ENCODE measurements around the gene SHE. TPM values are rescaled to one million over a fixed set of nuclear protein-coding genes. Genes with fewer than 3 reads are reported as not detected.

The SHE gene
- total and polyA plus RNA-seq, 2 experiments from 2014 or later: 0.23 to 0.69 TPM

- H3F3A ChIP-seq (replicated peaks; ENCODE audit: low read depth): no peaks in the 10 kb centered on the region
- H3K27ac Mint-ChIP-seq: no peak overlapping the region
- H3K27me3 Mint-ChIP-seq (ENCODE audit: insufficient read depth, low read depth, poor library complexity): peaks cover 5% of the 10 kb centered on the region
- no peak overlapping the region for H3K4me2 ChIP-seq
- no peaks in the 10 kb centered on the region for H3K36me3 Mint-ChIP-seq (ENCODE audit: low read depth)
- no peak overlapping the region for H3K4me3 Mint-ChIP-seq
- no peaks in the 10 kb centered on the region for H3K27me3 ChIP-seq (ENCODE audit: insufficient read depth)
- ATAC-seq: no peak
- H2AFZ ChIP-seq: no peak overlapping the region
- no peaks in the 10 kb centered on the region for H3K9me2 ChIP-seq (ENCODE audit: insufficient read depth)
- no peaks in the 10 kb centered on the region for H3K79me2 ChIP-seq (replicated peaks; ENCODE audit: insufficient read depth)
- no peaks in the 10 kb centered on the region for H3K9me3 Mint-ChIP-seq
- H3K4me1 ChIP-seq (ENCODE audit: insufficient read depth): no peaks in the 10 kb centered on the region
- no peaks in the 10 kb centered on the region for H3K4me1 Mint-ChIP-seq
- TF ChIP-seq CREB1 (CRISPR knock-in tag; IDR thresholded peaks at IDR 0.05; ENCODE audit: low read depth) (no peak), EZH2phosphoT487 (IDR thresholded peaks at IDR 0.05; ENCODE audit: unreplicated experiment) (no peak), ZNF331 (CRISPR knock-in tag; IDR thresholded peaks at IDR 0.05; ENCODE audit: low read depth) (no peak), STAT1 (IDR thresholded peaks at IDR 0.05; ENCODE audit: unreplicated experiment) (no peak), ZNF114 (CRISPR knock-in tag; IDR thresholded peaks at IDR 0.05) (no peak), ZNF462 (CRISPR knock-in tag; IDR thresholded peaks at IDR 0.05) (no peak), ETS1 (IDR thresholded peaks at IDR 0.05) (no peak), CTCF (conservative IDR thresholded peaks at IDR 0.05; ENCODE audit: low read depth in 2 of 2) (no peak), REST (IDR thresholded peaks at IDR 0.05; ENCODE audit: unreplicated experiment) (no peak), JUNB (IDR thresholded peaks at IDR 0.05; ENCODE audit: unreplicated experiment) (no peak), NANOG (IDR thresholded peaks at IDR 0.05; ENCODE audit: borderline replicate concordance) (no peak), EZH2 (IDR thresholded peaks at IDR 0.05; ENCODE audit: low read depth, unreplicated experiment) (no peak), POLR2AphosphoS5 (IDR thresholded peaks at IDR 0.05; ENCODE audit: low read depth) (no peak)
- H3K27ac ChIP-seq (ENCODE audit: low read depth): no peak overlapping the region
- H3K4me3 ChIP-seq: no peak overlapping the region
- H4K20me1 ChIP-seq (replicated peaks; ENCODE audit: insufficient read depth): no peaks in the 10 kb centered on the region
- H3K36me3 ChIP-seq (ENCODE audit: insufficient read depth): no peaks in the 10 kb centered on the region
- DNase-seq (ENCODE audit: low spot score): no peak
These were observed 15.4 kb upstream of the SHE start for GRCh38 chr1:154517661-154518060.
